GM12801 (cell line): ENCODE results near the gene COPZ2.

ENCODE experiments used
- CTCF ChIP-seq: IDR thresholded peaks from one replicate; pipeline ENCODE4 v1.5.1; 2011; ENCODE audit warnings: control low read depth; ENCODE audit not compliant: insufficient read length; ENCODE audit errors: extremely low read depth

The COPZ2 gene

GRCh38 chr17:48057626-48058025, 20.0 kb upstream of the COPZ2 start:
- no peak for TF ChIP-seq CTCF

- TF ChIP-seq CTCF = no peak
Observed at GRCh38 chr17:48056879-48057278, 19.3 kb upstream of the COPZ2 start.

- no peak for TF ChIP-seq CTCF
Observed at GRCh38 chr17:48056246-48056745, 18.7 kb upstream of the COPZ2 start.

- no peak for TF ChIP-seq CTCF
Observed at GRCh38 chr17:48055531-48056245, 18.1 kb upstream of the COPZ2 start.

GRCh38 chr17:48054238-48055185, 16.9 kb upstream of the COPZ2 start:
- TF ChIP-seq CTCF = no peak

GRCh38 chr17:48053758-48054237, 16.2 kb upstream of the COPZ2 start:
- TF ChIP-seq CTCF = no peak
